Lower leg skin (tissue), 4 donors: Measurements from ENCODE around the gene DPM3. TPM values are rescaled to one million over a fixed set of nuclear protein-coding genes. Genes with fewer than 3 reads are reported as not detected.
A peak's percentile ranks its signal among the peaks of the same experiment; 100 is the strongest.
"Not testable (repeated sequence)": the region's sequence is repeated elsewhere in the genome, so short reads cannot be mapped to it uniquely, and the experiment has no call there.

Experiments
- DNase-seq, 2 donors: peaks; one replicate each; pipeline ENCODE4 v3.0.0-alpha.2; 2019; ENCODE audit warnings: low spot score in 2 of 2
- H3K4me3 ChIP-seq: fragments of 200-600 bp; sonication (generic); 2 replicates; pipeline ENCODE4 v1.5.1; 2017; ENCODE audit warnings: mild to moderate bottlenecking, low read depth; ENCODE audit not compliant: poor library complexity, severe bottlenecking
- CTCF ChIP-seq, 3 donors: fragments of 450-650 bp; IDR thresholded peaks; one replicate each; pipeline ENCODE4 v1.5.1; 2016; ENCODE audit warnings: antibody characterized with exemption in 3 of 3, mild to moderate bottlenecking in 3 of 3, moderate library complexity in 2 of 3
- POLR2A ChIP-seq, 2 donors: fragments of 450-650 bp; IDR thresholded peaks; one replicate each; pipeline ENCODE4 v1.6.1; 2016 to 2017; ENCODE audit warnings: antibody characterized with exemption in 2 of 2, mild to moderate bottlenecking in 1 of 2, moderate library complexity in 1 of 2
- WGBS, 2 donors: methylation state at CpG; one replicate each; pipeline ENCODE4 v1.1.5; 2018; 5-methylcytosine and 5-hydroxymethylcytosine counted together
- intact Hi-C: fragments of 100-400 bp; cut with DNase I; formaldehyde crosslinking; loops from one replicate; pipeline ENCODE4 v1.15.0; 2023; ENCODE audit warnings: low total_unique reads
- total RNA-seq, 4 donors: library from RNA; depleted of rRNA; stranded (reverse); fragments of >200 nt; gene quantifications; one replicate each; pipeline ENCODE4 v1.1.0, GENCODE V29; 2016

Gene DPM3, protein sequence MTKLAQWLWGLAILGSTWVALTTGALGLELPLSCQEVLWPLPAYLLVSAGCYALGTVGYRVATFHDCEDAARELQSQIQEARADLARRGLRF
- total RNA-seq = 10 to 100 TPM; 19.2 to 74.7 (median 36.9) TPM

DNA sequence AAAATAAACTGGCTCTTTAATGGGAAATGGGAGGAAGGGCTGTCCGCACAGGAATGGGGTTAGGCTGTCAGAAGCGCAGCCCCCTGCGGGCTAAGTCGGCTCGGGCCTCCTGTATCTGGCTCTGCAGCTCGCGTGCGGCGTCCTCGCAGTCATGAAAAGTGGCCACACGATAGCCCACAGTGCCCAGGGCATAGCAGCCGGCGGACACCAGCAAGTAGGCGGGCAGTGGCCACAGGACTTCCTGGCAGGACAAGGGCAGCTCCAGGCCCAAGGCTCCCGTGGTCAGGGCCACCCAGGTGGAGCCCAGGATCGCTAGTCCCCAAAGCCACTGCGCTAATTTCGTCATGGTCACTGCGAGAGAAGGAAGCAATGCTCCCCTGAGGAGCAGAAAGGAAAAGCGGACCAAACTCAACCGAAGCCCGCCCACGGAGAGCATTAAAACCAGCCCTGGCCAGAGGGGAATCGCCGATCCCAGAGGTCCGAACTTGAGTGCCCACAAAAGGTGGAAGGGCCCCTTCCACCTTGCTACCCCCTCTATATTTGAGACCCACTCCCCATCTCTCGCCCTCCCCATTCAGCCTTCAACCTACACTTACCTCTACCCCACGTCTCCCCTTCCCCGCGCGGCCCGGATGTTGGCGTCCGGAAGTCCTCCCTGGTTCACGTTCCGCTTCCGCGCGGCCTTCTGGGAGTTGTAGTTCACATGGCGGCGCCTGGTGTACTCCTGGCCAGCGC is at the start of gene DPM3:
TSS of gene DPM3 (minus strand) at position 637 of the 735 bp plus-strand sequence. CDS start at position 346, 291 bp downstream.
- WGBS, 2 donors = 0% methylated on average over 37 to 41 of the region's 42 CpGs
- intact Hi-C loops = no loop called here
- peak; percentile 87 to 98 for DNase-seq
- TF ChIP-seq CTCF (IDR thresholded peaks at IDR 0.05) = no peak
- TF ChIP-seq POLR2A (IDR thresholded peaks at IDR 0.05) = no peak
- H3K4me3 ChIP-seq = peak within 1 kb of the TSS; percentile 44

DNA sequence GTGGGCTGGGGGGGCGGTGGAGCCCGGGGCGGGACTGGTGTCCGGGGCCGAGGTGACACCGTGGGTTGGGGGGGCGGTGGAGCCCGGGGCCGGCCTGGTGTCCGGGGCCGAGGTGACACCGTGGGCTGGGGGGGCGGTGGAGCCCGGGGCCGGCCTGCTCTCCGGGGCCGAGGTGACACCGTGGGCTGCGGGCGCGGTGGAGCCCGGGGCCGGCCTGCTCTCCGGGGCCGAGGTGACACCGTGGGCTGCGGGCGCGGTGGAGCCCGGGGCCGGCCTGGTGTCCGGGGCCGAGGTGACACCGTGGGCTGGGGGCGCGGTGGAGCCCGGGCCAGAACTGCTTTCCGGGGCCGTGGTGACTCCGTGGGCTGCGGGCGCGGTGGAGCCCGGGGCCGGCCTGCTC is 49.6 kb upstream of the DPM3 start:
- 90% methylated on average over 8 to 12 of the region's 45 CpGs for WGBS, 2 donors
- H3K4me3 ChIP-seq, intact Hi-C loops, DNase-seq: not testable (repeated sequence)

GRCh38 chr1:155188268-155188667 is 47.9 kb upstream of the DPM3 start:
- 80% methylated on average over 7 to 9 of the region's 14 CpGs for WGBS, 2 donors
- DNase-seq = no peak

DNA sequence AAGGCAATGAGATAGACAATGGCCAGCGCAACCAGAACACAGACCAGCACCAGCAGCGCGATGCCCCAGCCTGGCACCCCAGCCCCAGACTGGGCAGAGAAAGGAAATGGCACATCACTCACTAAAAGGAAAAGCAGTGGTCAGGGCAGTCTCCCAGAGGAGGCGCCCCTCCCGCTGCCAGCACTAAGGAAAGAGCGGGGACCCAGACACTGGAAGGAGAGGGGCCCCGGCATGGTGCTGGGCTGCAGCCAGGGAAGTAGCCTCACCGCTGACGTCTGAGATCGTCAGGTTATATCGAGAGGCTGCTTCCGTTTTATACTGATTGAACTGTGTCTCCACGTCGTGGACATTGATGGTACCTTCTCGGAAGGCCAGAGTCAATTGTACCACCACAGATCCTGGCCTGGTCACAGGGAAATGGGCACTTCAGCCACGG is 47.1 kb upstream of the DPM3 start:
- H3K4me3 ChIP-seq = no peak overlapping the region
- TF ChIP-seq CTCF (IDR thresholded peaks at IDR 0.05) = no peak
- no peak for TF ChIP-seq POLR2A (IDR thresholded peaks at IDR 0.05)
- WGBS, 2 donors = 77 to 88% methylated on average over 13 to 15 of the region's 16 CpGs
- intact Hi-C loops = no loop called here
- no peak for DNase-seq

More at GRCh38 chr1:155188268-155188667, 47.9 kb upstream of the DPM3 start:
- TF ChIP-seq POLR2A (IDR thresholded peaks at IDR 0.05) = no peak
- TF ChIP-seq CTCF (IDR thresholded peaks at IDR 0.05) = no peak
- intact Hi-C loops = no loop called here
- no peak overlapping the region for H3K4me3 ChIP-seq

DNA sequence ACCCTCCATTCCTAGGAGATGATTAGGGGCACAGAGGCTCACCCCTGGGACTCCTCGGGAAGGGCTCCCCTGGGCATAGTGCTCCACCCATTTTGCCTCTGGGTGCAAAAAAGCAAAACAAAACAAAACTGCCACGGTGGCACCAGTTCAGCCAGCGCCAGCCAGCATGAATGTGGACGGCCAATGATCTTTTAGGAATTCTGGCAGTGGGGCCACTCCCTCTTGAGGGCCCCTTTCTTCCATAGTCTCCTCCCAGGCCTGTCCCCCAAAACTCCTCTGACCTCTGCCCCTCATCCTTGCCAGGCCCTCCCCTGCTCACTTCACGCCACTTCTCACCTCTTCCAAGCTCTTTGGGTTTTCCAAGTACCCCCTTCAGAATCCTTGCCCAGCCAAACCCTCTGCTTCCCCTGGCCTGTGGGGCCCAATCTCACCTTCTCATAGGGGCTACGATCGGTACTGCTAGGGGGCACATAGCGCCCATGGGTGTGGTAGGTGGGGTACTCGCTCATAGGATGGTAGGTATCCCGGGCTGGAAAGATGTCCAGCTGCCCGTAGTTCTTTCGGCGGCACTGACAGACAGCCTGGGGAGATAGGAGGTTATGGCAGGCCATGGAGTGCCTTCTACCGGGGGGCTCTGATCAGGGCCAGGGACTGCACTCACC is 46.6 kb upstream of the DPM3 start:
- 65 to 71% methylated on average over 14 of the region's 14 CpGs for WGBS, 2 donors
- TF ChIP-seq POLR2A (IDR thresholded peaks at IDR 0.05) = no peak
- no peak for TF ChIP-seq CTCF (IDR thresholded peaks at IDR 0.05)
- no peak overlapping the region for H3K4me3 ChIP-seq
- no peak for DNase-seq
- intact Hi-C loops = no loop called here

GRCh38 chr1:155186067-155186793 is 45.9 kb upstream of the DPM3 start:
- 67 to 68% methylated on average over 8 of the region's 8 CpGs for WGBS, 2 donors
- no peak overlapping the region for H3K4me3 ChIP-seq
- TF ChIP-seq CTCF (IDR thresholded peaks at IDR 0.05) (no peak), POLR2A (IDR thresholded peaks at IDR 0.05) (no peak)
- no peak for DNase-seq
- intact Hi-C loops = no loop called here
